Heart left ventricle (tissue), 16 donors: ENCODE measurements around the gene APOC4. TPM values are rescaled to one million over a fixed set of nuclear protein-coding genes. Genes with fewer than 3 reads are reported as not detected.
"Not testable (repeated sequence)": the region's sequence is repeated elsewhere in the genome, so short reads cannot be mapped to it uniquely, and the experiment has no call there.

Experiments used
- ATAC-seq, 4 donors: fragments of 200-7000 bp; cut with Tn5 transposase; one replicate each; pipeline ENCODE4 v1.9.1; 2020 to 2022; ENCODE audit warnings: moderate library complexity in 4 of 4, mild to moderate bottlenecking in 3 of 4, moderate number of reproducible peaks in 1 of 4
- DNase-seq, 5 donors: peaks; one replicate each; pipeline ENCODE4 v3.0.0-alpha.2; 2020
- H3K27ac ChIP-seq, 12 donors: fragments of 200-600 bp; sonication (generic) in 4 of 12; one replicate each; pipeline versions ENCODE4 v1.5.0 to v1.8.0; 2016 to 2022; ENCODE audit warnings: mild to moderate bottlenecking in 2 of 12
- H3K27me3 ChIP-seq, 9 donors: fragments of 200-600 bp; sonication (generic) in 2 of 9; one replicate each; pipeline versions ENCODE4 v1.5.1 to v1.8.0; 2016 to 2022; ENCODE audit warnings: mild to moderate bottlenecking in 3 of 9
- H3K36me3 ChIP-seq, 9 donors: fragments of 200-600 bp; sonication (generic) in 2 of 9; one replicate each; pipeline versions ENCODE4 v1.5.0 to v1.8.0; 2018 to 2022; ENCODE audit warnings: mild to moderate bottlenecking in 2 of 9
- H3K4me1 ChIP-seq, 12 donors: fragments of 200-600 bp; sonication (generic) in 4 of 12; one replicate each; pipeline versions ENCODE4 v1.5.0 to v1.8.0; 2016 to 2022; ENCODE audit warnings: mild to moderate bottlenecking in 3 of 12
- H3K4me3 ChIP-seq, 12 donors: fragments of 200-600 bp; sonication (generic) in 4 of 12; one replicate each; pipeline versions ENCODE4 v1.5.0 to v1.8.0; 2017 to 2022; ENCODE audit warnings: mild to moderate bottlenecking in 9 of 12, moderate library complexity in 4 of 12
- H3K9me3 ChIP-seq, 12 donors: fragments of 200-600 bp; sonication (generic) in 4 of 12; one replicate each; pipeline versions ENCODE4 v1.5.0 to v1.8.0; 2016 to 2022; ENCODE audit warnings: mild to moderate bottlenecking in 1 of 12
- POLR2A ChIP-seq, 2 donors: fragments of 450-650 bp; IDR thresholded peaks; one replicate each; pipeline ENCODE4 v1.6.1; 2017; ENCODE audit warnings: antibody characterized with exemption in 2 of 2, mild to moderate bottlenecking in 2 of 2, moderate library complexity in 2 of 2
- WGBS, 4 donors: extraction: QIAGEN DNeasy Blood & Tissue Kit in 2 of 4; methylation state at CpG; one replicate each; pipeline versions ENCODE4 v1.1.5 to v1.1.7; 2013 to 2018; 5-methylcytosine and 5-hydroxymethylcytosine counted together
- intact Hi-C, 10 donors: fragments of 100-400 bp; cut with DNase I; formaldehyde crosslinking; loops; one replicate each; pipeline versions ENCODE4 v1.11.1 to v1.14.2; 2022
- polyA plus RNA-seq, 2 donors: library from polyadenylated mRNA; stranded (reverse); fragments of 200-250 nt; gene quantifications; one replicate each; pipeline ENCODE4 v1.2.3, GENCODE V29; 2013
- total RNA-seq, 9 donors: library from RNA; depleted of rRNA in 2 of 9; stranded (reverse); fragments of >200 nt in 2 of 9; fragmentation: NEBNext Ultra II Directional in 3 of 9; extraction: Animal tissue kit (Norgen Biotek cat#: 25700) in 3 of 9; gene quantifications; one replicate each; pipeline versions ENCODE4 v1.1.0 to v1.2.4, GENCODE V29; 2016 to 2023
- TF ChIP-seq, protein P1 (sequence below), 12 donors: fragments of 200-600 bp; sonication (generic) in 4 of 12; IDR thresholded peaks; one replicate each; pipeline versions ENCODE4 v1.5.0 to v1.8.0; 2018 to 2022; ENCODE audit warnings: antibody characterized with exemption in 12 of 12, mild to moderate bottlenecking in 5 of 12
- donor health status: ischemic (EF 13 %, LVEDD 7.1; RV severe dilation, severe dysfunction).
- donor health status: healthy with polysubstance abuse.
- donor health status: DM: no; HTN: yes; CAD: no.
- donor health status: DM: no; HTN: no; CAD: no.
- donor health status: ischemic (EF 25% LVEDD 6.9; RV normal size, moderate dysfunction).
- donor health status: ischemic (EF 25% LVEDD 5.7; RV mildly dilated, moderate dysfunction).
- donor health status: healthy.
- donor health status: DM: yes; HTN: yes; CAD: no.
- donor health status: ischemic (EF 35%, LVEDD 5.7; RV mildly dilated, moderate dysfunction).
- donor health status: nonischemic (EF 11% LVEDD 7.7; RV severe dilation, severe dysfunction).
- donor health status: DM: yes; HTN: yes; CAD: no.
- donor health status: PGD.
- donor health status: ischemic (EF 29% LVEDD 5.4; RV normal size, mild dysfunction).
- donor health status: nonischemic (EF 23%, LVEDD 6.1; RV moderate dilation, normal function).

APOC4 gene
- total and polyA plus RNA-seq, 11 donors, result not detected

DNA sequence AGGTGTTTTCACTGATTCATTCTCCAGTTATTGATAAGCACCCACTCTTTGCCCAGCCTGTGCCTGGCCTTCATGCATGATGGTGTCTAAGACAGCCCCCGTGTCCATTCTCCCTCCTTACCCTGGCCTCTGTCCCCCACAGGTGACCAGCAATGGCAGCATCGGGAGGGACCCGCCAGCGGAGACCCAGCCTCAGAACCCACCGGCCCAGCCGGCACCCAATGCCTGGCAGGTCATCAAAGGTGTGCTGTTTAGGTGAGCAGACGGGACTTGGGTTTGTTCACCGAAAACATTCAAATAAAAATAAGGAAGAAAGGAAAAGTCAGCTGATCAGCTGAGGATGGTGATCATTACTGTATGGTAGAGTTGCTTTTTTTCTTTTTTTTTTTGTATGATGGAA, 19.8 kb downstream of the APOC4 start:
- no peak overlapping the region for H3K27ac ChIP-seq
- H3K27me3 ChIP-seq, result no peaks in the 10 kb centered on the region
- ATAC-seq (no peak), DNase-seq (no peak)
- H3K9me3 ChIP-seq, result no peaks in the 10 kb centered on the region
- TF ChIP-seq, protein P1, sequence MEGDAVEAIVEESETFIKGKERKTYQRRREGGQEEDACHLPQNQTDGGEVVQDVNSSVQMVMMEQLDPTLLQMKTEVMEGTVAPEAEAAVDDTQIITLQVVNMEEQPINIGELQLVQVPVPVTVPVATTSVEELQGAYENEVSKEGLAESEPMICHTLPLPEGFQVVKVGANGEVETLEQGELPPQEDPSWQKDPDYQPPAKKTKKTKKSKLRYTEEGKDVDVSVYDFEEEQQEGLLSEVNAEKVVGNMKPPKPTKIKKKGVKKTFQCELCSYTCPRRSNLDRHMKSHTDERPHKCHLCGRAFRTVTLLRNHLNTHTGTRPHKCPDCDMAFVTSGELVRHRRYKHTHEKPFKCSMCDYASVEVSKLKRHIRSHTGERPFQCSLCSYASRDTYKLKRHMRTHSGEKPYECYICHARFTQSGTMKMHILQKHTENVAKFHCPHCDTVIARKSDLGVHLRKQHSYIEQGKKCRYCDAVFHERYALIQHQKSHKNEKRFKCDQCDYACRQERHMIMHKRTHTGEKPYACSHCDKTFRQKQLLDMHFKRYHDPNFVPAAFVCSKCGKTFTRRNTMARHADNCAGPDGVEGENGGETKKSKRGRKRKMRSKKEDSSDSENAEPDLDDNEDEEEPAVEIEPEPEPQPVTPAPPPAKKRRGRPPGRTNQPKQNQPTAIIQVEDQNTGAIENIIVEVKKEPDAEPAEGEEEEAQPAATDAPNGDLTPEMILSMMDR (IDR thresholded peaks at IDR 0.05), result no peak
- TF ChIP-seq POLR2A (IDR thresholded peaks at IDR 0.05), result no peak
- peaks cover 0 to 41% (median 20%) of the 10 kb centered on the region in 12 donors for H3K4me1 ChIP-seq
- no peak overlapping the region for H3K4me3 ChIP-seq
- peaks cover 0 to 71% (median 48%) of the 10 kb centered on the region in 9 donors for H3K36me3 ChIP-seq
- intact Hi-C loops, result no loop called here
- WGBS, 4 donors, result 85 to 92% (median 89%) methylated on average over 8 of the region's 8 CpGs

DNA sequence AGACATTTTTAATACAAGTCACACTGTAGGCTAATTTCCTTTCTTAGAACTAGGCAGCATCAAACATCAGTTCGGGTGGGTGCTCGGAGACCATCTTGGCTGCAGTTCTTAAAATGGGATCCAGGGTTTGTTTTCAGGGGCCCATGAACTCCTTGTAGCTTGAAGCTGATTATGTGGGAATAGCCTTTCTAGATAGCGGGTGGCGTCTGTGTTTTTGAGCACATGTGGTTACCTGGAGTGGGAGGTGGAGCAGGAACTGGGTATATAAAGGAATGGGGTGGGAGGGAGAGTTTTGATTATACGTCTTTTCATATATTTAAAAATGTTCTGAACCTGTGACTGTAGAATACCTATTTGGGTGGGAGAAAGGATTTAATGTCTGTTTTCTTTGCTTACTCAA, 26.1 kb downstream of the APOC4 start:
- TF ChIP-seq POLR2A (IDR thresholded peaks at IDR 0.05), result no peak
- TF ChIP-seq, protein P1 (IDR thresholded peaks at IDR 0.05), result no peak
- ATAC-seq (no peak), DNase-seq (no peak)
- intact Hi-C loops, result no loop called here
- Histone ChIP-seq H3K9me3 (no peaks in the 10 kb centered on the region), H3K36me3 (peaks cover 0 to 83% (median 62%) of the 10 kb centered on the region in 9 donors), H3K4me3 (no peak overlapping the region), H3K4me1 (no peaks in the 10 kb centered on the region), H3K27ac (no peak overlapping the region), H3K27me3 (no peaks in the 10 kb centered on the region)
- WGBS, 4 donors, result 90 to 93% (median 90%) methylated on average over 5 of the region's 5 CpGs

DNA sequence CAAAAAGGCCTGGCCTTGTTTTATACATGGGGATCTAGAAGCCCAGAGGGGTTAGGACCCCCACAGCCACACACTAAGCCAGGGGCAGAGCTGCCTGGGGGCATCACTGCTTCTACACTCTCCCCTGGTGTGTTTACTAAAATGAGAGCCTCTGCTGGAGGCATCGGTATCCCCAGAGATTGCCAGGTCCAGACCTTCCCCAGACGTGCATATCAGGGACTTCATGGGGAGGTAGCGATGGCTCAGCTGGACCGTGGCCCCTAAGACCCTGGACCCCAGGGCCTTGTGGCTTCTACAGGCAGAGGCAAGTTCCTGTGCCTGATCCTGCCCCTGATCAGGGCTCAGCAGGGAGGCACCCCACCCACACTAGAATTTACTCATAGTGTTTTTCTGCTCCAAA, 26.6 kb downstream of the APOC4 start:
- TF ChIP-seq POLR2A (IDR thresholded peaks at IDR 0.05), result no peak
- DNase-seq (no peak), ATAC-seq (no peak)
- H3K36me3 ChIP-seq, result peaks cover 0 to 84% (median 65%) of the 10 kb centered on the region in 9 donors
- H3K27ac ChIP-seq, result no peak overlapping the region
- WGBS, 4 donors, result 85 to 89% (median 87%) methylated on average over 4 of the region's 4 CpGs
- intact Hi-C loops, result no loop called here
- H3K27me3 ChIP-seq, result no peaks in the 10 kb centered on the region
- no peaks in the 10 kb centered on the region for H3K9me3 ChIP-seq
- no peak overlapping the region for H3K4me3 ChIP-seq
- no peaks in the 10 kb centered on the region for H3K4me1 ChIP-seq

DNA sequence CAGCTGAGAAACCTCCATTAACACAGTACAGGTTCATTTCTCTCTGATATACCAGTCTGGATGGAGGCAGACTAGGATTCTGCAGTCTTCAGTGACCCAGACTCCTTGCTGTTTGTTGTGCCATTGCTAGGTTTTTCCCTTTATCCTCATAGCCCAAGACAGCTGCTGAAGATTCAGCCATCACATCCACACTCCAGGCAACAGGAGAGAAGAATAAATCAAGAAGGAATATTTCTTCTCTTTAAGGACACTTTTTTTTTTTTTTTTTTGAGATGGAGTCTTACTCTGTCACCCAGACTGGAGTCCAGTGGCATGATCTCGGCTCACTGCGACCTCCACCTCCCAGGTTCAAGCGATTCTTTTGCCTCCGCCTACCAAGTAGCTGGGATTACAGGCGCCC, 27.4 kb downstream of the APOC4 start:
- H3K36me3 ChIP-seq, result peaks cover 0 to 84% (median 66%) of the 10 kb centered on the region in 9 donors
- intact Hi-C loops, result no loop called here
- no peak overlapping the region for H3K4me3 ChIP-seq

DNA sequence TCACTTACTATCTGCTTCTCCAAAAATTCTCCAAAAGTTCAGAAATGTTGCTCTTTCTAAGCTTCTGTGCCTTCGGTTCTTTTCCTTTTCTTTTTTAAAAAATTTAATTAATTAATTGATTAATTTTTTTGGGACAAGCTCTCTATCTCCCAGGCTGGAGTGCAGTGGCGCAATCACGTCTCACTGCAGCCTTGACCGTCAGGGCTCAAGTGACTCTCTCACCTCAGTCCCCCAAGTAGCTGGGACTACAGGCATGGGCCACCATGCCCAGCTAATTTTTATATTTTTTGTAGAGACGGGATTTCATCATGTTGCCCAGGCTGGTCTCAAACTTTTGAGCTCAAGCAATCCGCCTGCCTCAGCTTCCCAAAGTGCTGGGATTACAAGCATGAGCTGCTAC, 29.4 kb downstream of the APOC4 start:
- H3K4me3 ChIP-seq, H3K4me1 ChIP-seq, ATAC-seq, H3K27me3 ChIP-seq, DNase-seq, H3K27ac ChIP-seq, intact Hi-C loops, H3K9me3 ChIP-seq: not testable (repeated sequence)
- H3K36me3 ChIP-seq, result peaks cover 4 to 84% (median 66%) of the 10 kb centered on the region in 9 donors
- 86 to 95% (median 92%) methylated on average over 6 of the region's 6 CpGs for WGBS, 4 donors

More for the DNA sequence above, 27.4 kb downstream of the APOC4 start:
- Histone ChIP-seq H3K27me3 (no peaks in the 10 kb centered on the region), H3K9me3 (no peaks in the 10 kb centered on the region), H3K4me1 (no peaks in the 10 kb centered on the region), H3K27ac (no peak overlapping the region)
- no peak for DNase-seq
- WGBS, 4 donors, result 95 to 96% (median 96%) methylated on average over 5 of the region's 5 CpGs
- TF ChIP-seq POLR2A (IDR thresholded peaks at IDR 0.05), result no peak
- TF ChIP-seq, protein P1 (IDR thresholded peaks at IDR 0.05), result no peak
- ATAC-seq, result no peak
